Right atrium auricular region (tissue), 2 donors: ENCODE results near the gene TPR. TPM values are rescaled to one million over a fixed set of nuclear protein-coding genes. Genes with fewer than 3 reads are reported as not detected.

Experiments used
- DNase-seq: peaks from one replicate; pipeline ENCODE4 v3.0.0-alpha.2; 2019; ENCODE audit warnings: low spot score
- H3K27ac ChIP-seq, 2 donors: fragments of 200-600 bp; sonication (generic); 1 replicate in 1 of 2; 2 replicates in 1 of 2; pipeline ENCODE4 v1.5.1; 2016 to 2019
- H3K27me3 ChIP-seq, 2 donors: fragments of 200-600 bp; sonication (generic); one replicate each; pipeline versions ENCODE4 v1.5.1 to v1.6.0; 2017 to 2019
- H3K36me3 ChIP-seq: fragments of 200-600 bp; sonication (generic); one replicate; pipeline ENCODE4 v1.5.1; 2016
- H3K4me1 ChIP-seq, 2 donors: fragments of 200-600 bp; sonication (generic); one replicate each; pipeline versions ENCODE4 v1.5.1 to v1.6.0; 2017 to 2019
- H3K4me3 ChIP-seq, 2 donors: fragments of 200-600 bp; sonication (generic); 1 replicate in 1 of 2; 2 replicates in 1 of 2; pipeline ENCODE4 v1.5.1; 2017 to 2019; ENCODE audit warnings: mild to moderate bottlenecking in 1 of 2, moderate library complexity in 1 of 2
- H3K9me3 ChIP-seq, 2 donors: fragments of 200-600 bp; sonication (generic); one replicate each; pipeline ENCODE4 v1.5.1; 2019
- CTCF ChIP-seq, 2 donors: fragments of 200-600 bp; sonication (generic); IDR thresholded peaks; one replicate each; pipeline ENCODE4 v1.5.1; 2019; ENCODE audit warnings: antibody characterized with exemption in 2 of 2
- total RNA-seq, 2 donors: library from RNA; depleted of rRNA; stranded (reverse); fragments of >200 nt; gene quantifications; one replicate each; pipeline ENCODE4 v1.1.0, GENCODE V29; 2016

Gene TPR
- total RNA-seq, 2 donors from 2014 or later: 36.3 to 56.1 TPM

GRCh38 chr1:186283374-186283773 is 91.7 kb downstream of the TPR start:
- H3K9me3 ChIP-seq: no peaks in the 10 kb centered on the region
- no peak for TF ChIP-seq CTCF (IDR thresholded peaks at IDR 0.05)
- no peak overlapping the region for H3K27ac ChIP-seq
- H3K36me3 ChIP-seq: no peaks in the 10 kb centered on the region
- H3K4me1 ChIP-seq: no peaks in the 10 kb centered on the region
- no peaks in the 10 kb centered on the region for H3K27me3 ChIP-seq
- DNase-seq: no peak
- no peak overlapping the region for H3K4me3 ChIP-seq

GRCh38 chr1:186282466-186282865 is 92.6 kb downstream of the TPR start:
- Histone ChIP-seq H3K36me3 (no peaks in the 10 kb centered on the region), H3K4me3 (no peak overlapping the region), H3K27me3 (no peaks in the 10 kb centered on the region), H3K4me1 (no peaks in the 10 kb centered on the region), H3K27ac (no peak overlapping the region), H3K9me3 (no peaks in the 10 kb centered on the region)
- TF ChIP-seq CTCF (IDR thresholded peaks at IDR 0.05): no peak
- no peak for DNase-seq

- Histone ChIP-seq H3K27me3 (no peaks in the 10 kb centered on the region), H3K36me3 (no peaks in the 10 kb centered on the region), H3K4me3 (no peak overlapping the region), H3K27ac (no peak overlapping the region), H3K4me1 (no peaks in the 10 kb centered on the region), H3K9me3 (no peaks in the 10 kb centered on the region)
- no peak for DNase-seq
- TF ChIP-seq CTCF (IDR thresholded peaks at IDR 0.05): no peak
Measured at GRCh38 chr1:186275822-186276221, 99.2 kb downstream of the TPR start.

GRCh38 chr1:186272486-186272885 is 102.6 kb downstream of the TPR start:
- Histone ChIP-seq H3K36me3 (no peaks in the 10 kb centered on the region), H3K4me1 (no peaks in the 10 kb centered on the region)
- no peak for TF ChIP-seq CTCF (IDR thresholded peaks at IDR 0.05)

GRCh38 chr1:186271032-186271431 is 104.0 kb downstream of the TPR start:
- no peaks in the 10 kb centered on the region for H3K9me3 ChIP-seq
- TF ChIP-seq CTCF (IDR thresholded peaks at IDR 0.05): no peak
- no peaks in the 10 kb centered on the region for H3K27me3 ChIP-seq
- no peak overlapping the region for H3K4me3 ChIP-seq
- H3K36me3 ChIP-seq: no peaks in the 10 kb centered on the region
- no peak for DNase-seq
- no peaks in the 10 kb centered on the region for H3K4me1 ChIP-seq
- no peak overlapping the region for H3K27ac ChIP-seq

More at GRCh38 chr1:186272486-186272885, 102.6 kb downstream of the TPR start:
- Histone ChIP-seq H3K27ac (no peak overlapping the region), H3K27me3 (no peaks in the 10 kb centered on the region), H3K4me3 (no peak overlapping the region), H3K9me3 (no peaks in the 10 kb centered on the region)
- DNase-seq: no peak

Other genes with a start within 250 kb of the TPR start
- 100 to 1,000 TPM; 105 to 346 TPM for gene PRG4, start 79.0 kb downstream of the TPR start, total RNA-seq
- 10 to 100 TPM; 10.2 to 12.1 TPM for gene ODR4, start 585 bp upstream of the TPR start, total RNA-seq
- gene PDC, start 85.9 kb upstream of the TPR start, total RNA-seq: not detected